Measurements from ENCODE around the gene TFPT.

TFPT gene

GRCh38 chr19:54115109-54116063, at the start of gene TFPT, which contains the start of gene PRPF31:
Gene TFPT, minus strand, starts transcription at chr19:54115657. Its CDS starts 388 bp downstream, at chr19:54115269.
Gene PRPF31, plus strand, starts transcription at chr19:54115754. Its CDS starts 2,525 bp downstream, at chr19:54118279.
- peak; percentile 98 for DNase-seq

GRCh38 chr19:54165222-54165621, 49.8 kb upstream of the TFPT start:
- no peak for DNase-seq

- peak; percentile 87 for DNase-seq
Observed at GRCh38 chr19:54164369-54165068, 49.1 kb upstream of the TFPT start.

- DNase-seq = no peak
Observed at GRCh38 chr19:54162884-54163283, 47.4 kb upstream of the TFPT start.

- DNase-seq = peak; percentile 91
Observed at GRCh38 chr19:54162241-54162805, 46.9 kb upstream of the TFPT start.

GRCh38 chr19:54160854-54161253, 45.4 kb upstream of the TFPT start:
- no peak for DNase-seq

GRCh38 chr19:54160182-54160811, 44.8 kb upstream of the TFPT start:
- no peak for DNase-seq

- peak; percentile 98 for DNase-seq
Observed at GRCh38 chr19:54159352-54160181, 44.1 kb upstream of the TFPT start, which contains the start of gene LENG1. Gene LENG1, minus strand, starts transcription at chr19:54159721. Its CDS starts 26 bp downstream, at chr19:54159695.

GRCh38 chr19:54158812-54159351, 43.4 kb upstream of the TFPT start:
- DNase-seq = peak; percentile 56

- DNase-seq = no peak
Observed at GRCh38 chr19:54156953-54157352, 41.5 kb upstream of the TFPT start.

- no peak for DNase-seq
Observed at GRCh38 chr19:54156490-54156889, 41.0 kb upstream of the TFPT start.

- DNase-seq = no peak
Observed at GRCh38 chr19:54155694-54156093, 40.2 kb upstream of the TFPT start.

GRCh38 chr19:54154603-54155345, 39.3 kb upstream of the TFPT start:
- no peak for DNase-seq

- DNase-seq = no peak
Observed at GRCh38 chr19:54153731-54154326, 38.4 kb upstream of the TFPT start.

GRCh38 chr19:54152878-54153524, 37.5 kb upstream of the TFPT start:
- no peak for DNase-seq

- no peak for DNase-seq
Observed at GRCh38 chr19:54152267-54152666, 36.8 kb upstream of the TFPT start.

- DNase-seq = no peak
Observed at GRCh38 chr19:54151362-54152035, 36.0 kb upstream of the TFPT start.

- DNase-seq = no peak
Observed at GRCh38 chr19:54149021-54149812, 33.8 kb upstream of the TFPT start.

Data from stimulated activated CD8-positive, alpha-beta memory T cell treated with anti-CD3 and anti-CD28 coated beads, Interleukin-4, amount 100 ng/mL, for 48 hours (primary cell).